HG03108 (cell line): ENCODE results near the gene PPP1R7.

ENCODE experiments used
- ATAC-seq: cut with Tn5 transposase; IDR thresholded peaks from one replicate; pipeline ENCODE4 v1.9.1; 2021; ENCODE audit warnings: moderate library complexity; ENCODE audit not compliant: unreplicated experiment

The PPP1R7 gene

GRCh38 chr2:241118737-241119505 is 31.3 kb upstream of the PPP1R7 start:
- no peak for ATAC-seq

- no peak for ATAC-seq
Observed at GRCh38 chr2:241120440-241120839, 29.8 kb upstream of the PPP1R7 start.

GRCh38 chr2:241121008-241121407 is 29.3 kb upstream of the PPP1R7 start:
- ATAC-seq: no peak

- ATAC-seq: no peak
Observed at GRCh38 chr2:241122376-241123002, 27.8 kb upstream of the PPP1R7 start.

GRCh38 chr2:241123816-241124536 is 26.3 kb upstream of the PPP1R7 start:
- no peak for ATAC-seq

GRCh38 chr2:241125626-241126025 is 24.6 kb upstream of the PPP1R7 start:
- no peak for ATAC-seq

GRCh38 chr2:241126201-241126611 is 24.1 kb upstream of the PPP1R7 start:
- no peak for ATAC-seq

- no peak for ATAC-seq
Observed at GRCh38 chr2:241126771-241127202, 23.5 kb upstream of the PPP1R7 start.

- ATAC-seq: no peak
Observed at GRCh38 chr2:241128266-241128665, 22.0 kb upstream of the PPP1R7 start.

- no peak for ATAC-seq
Observed at GRCh38 chr2:241129086-241129871, 21.0 kb upstream of the PPP1R7 start.

GRCh38 chr2:241130316-241130715 is 20.0 kb upstream of the PPP1R7 start:
- ATAC-seq: no peak

GRCh38 chr2:241131531-241131930 is 18.7 kb upstream of the PPP1R7 start:
- no peak for ATAC-seq

- ATAC-seq: no peak
Observed at GRCh38 chr2:241132538-241133435, 17.5 kb upstream of the PPP1R7 start.

GRCh38 chr2:241133436-241133820 is 16.8 kb upstream of the PPP1R7 start:
- no peak for ATAC-seq

- ATAC-seq: no peak
Observed at GRCh38 chr2:241134711-241135110, 15.6 kb upstream of the PPP1R7 start.

GRCh38 chr2:241135737-241136136 is 14.5 kb upstream of the PPP1R7 start:
- ATAC-seq: no peak

GRCh38 chr2:241136191-241136590 is 14.1 kb upstream of the PPP1R7 start:
- ATAC-seq: no peak

GRCh38 chr2:241136661-241137260 is 13.5 kb upstream of the PPP1R7 start:
- ATAC-seq: no peak

- no peak for ATAC-seq
Observed at GRCh38 chr2:241137276-241138190, 12.7 kb upstream of the PPP1R7 start.
